A673 (cell line): ENCODE results near the gene TNFAIP2. TPM values are rescaled to one million over a fixed set of nuclear protein-coding genes. Genes with fewer than 3 reads are reported as not detected.

Source experiments
- BruUV-seq: library from RNA; stranded (reverse); fragments of 400-500 nt; replicated peaks from 2 replicates; lab custom pipeline; 2021; lab: Mats Ljungman, UMichigan
- CTCF ChIA-PET: fragments of 300-600 bp; sonication (Branson Sonifier 250); formaldehyde crosslinking; loops from one replicate; lab custom pipeline; 2022; ENCODE audit warnings: antibody characterized with exemption; lab: Charles Lee
- POLR2A ChIA-PET: fragments of 300-600 bp; sonication (Branson Sonifier 250); formaldehyde crosslinking; loops from one replicate; lab custom pipeline; 2022; ENCODE audit warnings: antibody characterized with exemption; ENCODE audit not compliant: low non-redundant PET; lab: Charles Lee
- DNase-seq: peaks from one replicate; pipeline ENCODE4 v3.0.0-alpha.2; 2015; ENCODE audit warnings: low spot score
- H3K27ac ChIP-seq: fragments of 200-600 bp; sonication (generic); 2 replicates; pipeline ENCODE4 v1.5.1; 2016; ENCODE audit warnings: mixed run types, low read depth, mild to moderate bottlenecking, mixed read lengths, antibody characterized with exemption, low read length; ENCODE audit not compliant: poor library complexity, severe bottlenecking
- H3K27me3 ChIP-seq: fragments of 200-600 bp; sonication (generic); replicated peaks from 2 replicates; pipeline ENCODE4 v1.6.1; 2017; ENCODE audit warnings: mixed run types, low read depth, mild to moderate bottlenecking, mixed read lengths, antibody characterized with exemption, low read length; ENCODE audit not compliant: insufficient read depth, poor library complexity
- H3K36me3 ChIP-seq: fragments of 200-600 bp; sonication (generic); 2 replicates; pipeline ENCODE4 v1.6.1; 2016; ENCODE audit warnings: mixed run types, mild to moderate bottlenecking, mixed read lengths, antibody characterized with exemption, low read length; ENCODE audit not compliant: insufficient read depth, poor library complexity, severe bottlenecking
- H3K4me1 ChIP-seq: fragments of 200-600 bp; sonication (generic); 2 replicates; pipeline ENCODE4 v1.6.1; 2017; ENCODE audit warnings: mixed run types, mild to moderate bottlenecking, mixed read lengths, antibody characterized with exemption, low read length; ENCODE audit not compliant: insufficient read depth, poor library complexity, severe bottlenecking
- H3K4me3 ChIP-seq: fragments of 200-600 bp; sonication (generic); 2 replicates; pipeline ENCODE4 v1.5.1; 2016; ENCODE audit warnings: low read depth, mixed run types, mild to moderate bottlenecking, mixed read lengths, low read length; ENCODE audit not compliant: poor library complexity, severe bottlenecking
- H3K9me3 ChIP-seq: fragments of 200-600 bp; sonication (generic); 2 replicates; pipeline ENCODE4 v1.6.1; 2016; ENCODE audit warnings: mixed run types, low read depth, mild to moderate bottlenecking, mixed read lengths, antibody characterized with exemption, low read length; ENCODE audit not compliant: poor library complexity, severe bottlenecking
- CTCF ChIP-seq: fragments of 300-800, 200-600 bp; sonication (generic); conservative IDR thresholded peaks from 2 replicates; pipeline ENCODE4 v1.5.1; 2017; ENCODE audit warnings: low read depth, mild to moderate bottlenecking, antibody characterized with exemption, low read length, moderate library complexity, mixed read lengths
- EZH2 ChIP-seq: fragments of 200-600 bp; sonication (generic); IDR thresholded peaks from 2 replicates; pipeline ENCODE4 v1.6.1; 2017; ENCODE audit warnings: borderline replicate concordance, low read depth, mild to moderate bottlenecking, mixed read lengths, antibody characterized with exemption, low read length; ENCODE audit not compliant: poor library complexity, severe bottlenecking
- intact Hi-C: fragments of 100-400 bp; cut with micrococcal nuclease; formaldehyde crosslinking; loops from one replicate; pipeline ENCODE4 v1.10.0; 2022; ENCODE audit not compliant: unreplicated experiment
- total RNA-seq: library from RNA; stranded (reverse); gene quantifications from 2 replicates; pipeline ENCODE4 v1.2.3, GENCODE V29; 2021

Gene TNFAIP2
- total RNA-seq, 1 experiment from 2014 or later: 5.5 TPM

DNA sequence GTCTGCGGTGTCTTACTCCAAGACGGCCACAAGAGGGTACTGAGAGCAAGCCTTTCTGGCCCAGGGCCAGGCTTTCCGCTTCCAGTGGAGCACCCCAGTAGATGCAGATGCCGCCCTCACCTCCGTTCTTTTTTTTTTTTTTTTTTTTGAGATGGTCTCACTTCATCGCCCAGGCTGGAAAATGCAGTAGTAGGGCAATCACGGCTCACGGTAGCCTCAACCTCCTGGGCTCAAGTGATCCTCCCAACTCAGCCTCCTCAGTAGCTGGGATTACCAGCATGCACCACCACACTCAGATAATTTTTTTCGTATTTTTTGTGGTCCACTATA, 44.9 kb upstream of the TNFAIP2 start:
- no TSS peak for BruUV-seq
- Histone ChIP-seq H3K27ac (no peak overlapping the region), H3K36me3 (no peaks in the 10 kb centered on the region), H3K4me3 (no peak overlapping the region), H3K4me1 (peaks cover 6% of the 10 kb centered on the region), H3K27me3 (no peaks in the 10 kb centered on the region), H3K9me3 (no peaks in the 10 kb centered on the region)
- TF ChIP-seq CTCF (peak; percentile 75), EZH2 (no peak)
- DNase-seq: peak; percentile 92
- POLR2A ChIA-PET: no interaction called here
- CTCF ChIA-PET: interaction anchor here (0.6 to 0.7 kb wide), 3 partner anchors 25 to 436 kb away, joined by 5 to 8 read pairs (median 6); no protein-coding TSS in a partner anchor
- intact Hi-C loops: loop anchor here (5.0 kb wide), 2 partner anchors 364 to 464 kb away; no protein-coding TSS in a partner anchor

- CTCF ChIA-PET: interaction anchor here (0.7 kb wide), 2 partner anchors 129 to 435 kb away, joined by 6 to 8 read pairs; no protein-coding TSS in a partner anchor
- Histone ChIP-seq H3K4me1 (peaks cover 6% of the 10 kb centered on the region), H3K27me3 (no peaks in the 10 kb centered on the region), H3K27ac (no peak overlapping the region), H3K36me3 (no peaks in the 10 kb centered on the region), H3K4me3 (no peak overlapping the region), H3K9me3 (no peaks in the 10 kb centered on the region)
- intact Hi-C loops: loop anchor here (5.0 kb wide), 2 partner anchors 363 to 463 kb away; no protein-coding TSS in a partner anchor
- TF ChIP-seq EZH2 (no peak), CTCF (no peak)
- POLR2A ChIA-PET: no interaction called here
- DNase-seq: no peak
- no TSS peak for BruUV-seq
Measured at GRCh38 chr14:103078860-103079587, 44.2 kb upstream of the TNFAIP2 start.

DNA sequence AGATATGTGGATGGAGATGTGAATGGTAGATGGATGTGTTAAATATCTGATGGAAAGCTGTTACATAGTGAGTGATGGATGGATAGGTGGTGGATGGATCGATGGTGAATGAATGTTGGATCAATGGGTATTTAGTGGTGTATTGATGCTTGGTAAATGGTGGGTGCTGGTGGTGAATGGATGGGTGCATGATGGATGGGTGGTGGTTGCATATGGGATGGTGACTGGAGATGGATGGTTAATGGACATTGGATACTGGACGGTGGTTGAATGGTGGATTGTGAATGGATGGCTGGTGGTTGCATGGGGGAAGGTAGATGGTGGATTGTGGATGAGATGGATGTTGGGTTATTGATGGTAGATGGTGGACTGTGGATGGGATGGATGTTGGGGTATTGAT, 41.3 kb upstream of the TNFAIP2 start:
- no peak for DNase-seq
- ChIA-PET POLR2A (no interaction called here), CTCF (interaction anchor here (0.6 kb wide), 1 partner anchor 213 kb away, joined by 3 read pairs; no protein-coding TSS in a partner anchor)
- H3K27ac ChIP-seq: no peak overlapping the region
- TF ChIP-seq CTCF: no peak
- no peak for TF ChIP-seq EZH2
- H3K9me3 ChIP-seq: no peaks in the 10 kb centered on the region
- BruUV-seq: no TSS peak
- no peak overlapping the region for H3K4me3 ChIP-seq
- intact Hi-C loops: no loop called here
- H3K4me1 ChIP-seq: peaks cover 6% of the 10 kb centered on the region
- H3K36me3 ChIP-seq: no peaks in the 10 kb centered on the region
- H3K27me3 ChIP-seq: no peaks in the 10 kb centered on the region
